ENCODE results near the gene BCAR1. TPM values are rescaled to one million over a fixed set of nuclear protein-coding genes. Genes with fewer than 3 reads are reported as not detected.

Gene BCAR1
- total and polyA plus RNA-seq, 8 donors, result 30.1 to 66.7 (median 48.9) TPM

DNA sequence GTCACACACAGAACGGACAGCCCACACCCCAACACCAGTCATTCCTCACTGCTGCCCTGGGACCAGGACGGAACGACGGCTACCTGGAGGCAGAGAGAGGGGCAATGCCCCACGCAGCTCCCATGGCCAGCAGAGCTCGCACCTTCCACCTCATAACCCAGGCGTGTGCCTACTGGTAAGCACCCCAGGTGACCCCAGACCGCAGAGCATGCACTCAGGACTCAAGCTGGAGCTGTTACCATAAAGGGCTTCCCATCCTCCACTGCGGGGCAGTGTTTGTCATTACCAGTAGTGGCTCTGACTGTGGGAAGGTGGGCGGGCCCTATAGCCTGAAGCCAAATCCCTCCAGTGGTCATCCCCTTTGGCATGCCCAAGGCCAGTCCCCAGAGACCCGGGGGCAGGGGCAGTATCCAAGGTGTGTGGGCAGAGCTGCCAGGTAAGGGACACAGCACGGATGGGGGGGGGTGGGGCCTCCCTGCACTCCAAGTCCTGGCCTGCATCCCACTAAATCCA is 4.7 kb upstream of the BCAR1 start:
- FAIRE-seq, result no peak
- peak in 1 of 4 donors; percentile 3 for ATAC-seq
- Histone ChIP-seq H3K27ac (peak overlapping the region in 3 of 4 donors; percentile 6 to 57 (median 19)), H3K27me3 (no peaks in the 10 kb centered on the region), H3K4me3 (no peak overlapping the region), H3K9me3 (no peaks in the 10 kb centered on the region), H3K36me3 (no peaks in the 10 kb centered on the region), H3K4me1 (peaks cover 0 to 20% (median 6%) of the 10 kb centered on the region in 3 donors)
- TF ChIP-seq, protein P1, sequence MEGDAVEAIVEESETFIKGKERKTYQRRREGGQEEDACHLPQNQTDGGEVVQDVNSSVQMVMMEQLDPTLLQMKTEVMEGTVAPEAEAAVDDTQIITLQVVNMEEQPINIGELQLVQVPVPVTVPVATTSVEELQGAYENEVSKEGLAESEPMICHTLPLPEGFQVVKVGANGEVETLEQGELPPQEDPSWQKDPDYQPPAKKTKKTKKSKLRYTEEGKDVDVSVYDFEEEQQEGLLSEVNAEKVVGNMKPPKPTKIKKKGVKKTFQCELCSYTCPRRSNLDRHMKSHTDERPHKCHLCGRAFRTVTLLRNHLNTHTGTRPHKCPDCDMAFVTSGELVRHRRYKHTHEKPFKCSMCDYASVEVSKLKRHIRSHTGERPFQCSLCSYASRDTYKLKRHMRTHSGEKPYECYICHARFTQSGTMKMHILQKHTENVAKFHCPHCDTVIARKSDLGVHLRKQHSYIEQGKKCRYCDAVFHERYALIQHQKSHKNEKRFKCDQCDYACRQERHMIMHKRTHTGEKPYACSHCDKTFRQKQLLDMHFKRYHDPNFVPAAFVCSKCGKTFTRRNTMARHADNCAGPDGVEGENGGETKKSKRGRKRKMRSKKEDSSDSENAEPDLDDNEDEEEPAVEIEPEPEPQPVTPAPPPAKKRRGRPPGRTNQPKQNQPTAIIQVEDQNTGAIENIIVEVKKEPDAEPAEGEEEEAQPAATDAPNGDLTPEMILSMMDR (IDR thresholded peaks at IDR 0.05), result no peak
- intact Hi-C loops (cut with DNase I), result loop anchor here in 2 of 3 donors (10.0 kb wide), 1 partner anchor 49 kb away; no protein-coding TSS in a partner anchor
- 73 to 75% methylated on average over 12 of the region's 12 CpGs for WGBS, 2 donors
- peak in 3 of 6 donors; percentile 16 to 73 (median 47) for DNase-seq

DNA sequence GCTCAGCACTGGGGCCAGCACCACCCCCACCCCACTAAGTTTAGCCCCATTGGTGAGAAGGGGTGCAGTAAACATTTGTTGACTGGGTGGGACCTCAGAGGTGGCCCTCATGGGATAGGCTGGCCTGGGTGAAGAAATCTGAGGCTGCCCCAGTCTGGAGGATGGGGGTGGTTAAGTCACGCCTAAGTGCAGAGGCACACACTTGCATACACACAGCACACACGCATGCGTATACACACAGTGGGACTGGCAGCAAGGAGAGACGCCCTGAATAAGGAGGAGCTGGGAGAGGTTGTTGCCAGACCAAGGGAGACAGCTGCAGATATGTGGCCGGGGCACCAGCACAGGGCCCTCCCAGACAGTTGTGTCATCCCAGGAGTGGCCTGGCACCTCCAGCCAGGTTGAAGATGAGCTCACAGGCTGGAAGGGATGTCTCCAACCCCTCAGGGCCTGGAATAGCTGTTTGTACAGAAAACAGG is 3.0 kb upstream of the BCAR1 start:
- 79 to 81% methylated on average over 5 of the region's 5 CpGs for WGBS, 2 donors

DNA sequence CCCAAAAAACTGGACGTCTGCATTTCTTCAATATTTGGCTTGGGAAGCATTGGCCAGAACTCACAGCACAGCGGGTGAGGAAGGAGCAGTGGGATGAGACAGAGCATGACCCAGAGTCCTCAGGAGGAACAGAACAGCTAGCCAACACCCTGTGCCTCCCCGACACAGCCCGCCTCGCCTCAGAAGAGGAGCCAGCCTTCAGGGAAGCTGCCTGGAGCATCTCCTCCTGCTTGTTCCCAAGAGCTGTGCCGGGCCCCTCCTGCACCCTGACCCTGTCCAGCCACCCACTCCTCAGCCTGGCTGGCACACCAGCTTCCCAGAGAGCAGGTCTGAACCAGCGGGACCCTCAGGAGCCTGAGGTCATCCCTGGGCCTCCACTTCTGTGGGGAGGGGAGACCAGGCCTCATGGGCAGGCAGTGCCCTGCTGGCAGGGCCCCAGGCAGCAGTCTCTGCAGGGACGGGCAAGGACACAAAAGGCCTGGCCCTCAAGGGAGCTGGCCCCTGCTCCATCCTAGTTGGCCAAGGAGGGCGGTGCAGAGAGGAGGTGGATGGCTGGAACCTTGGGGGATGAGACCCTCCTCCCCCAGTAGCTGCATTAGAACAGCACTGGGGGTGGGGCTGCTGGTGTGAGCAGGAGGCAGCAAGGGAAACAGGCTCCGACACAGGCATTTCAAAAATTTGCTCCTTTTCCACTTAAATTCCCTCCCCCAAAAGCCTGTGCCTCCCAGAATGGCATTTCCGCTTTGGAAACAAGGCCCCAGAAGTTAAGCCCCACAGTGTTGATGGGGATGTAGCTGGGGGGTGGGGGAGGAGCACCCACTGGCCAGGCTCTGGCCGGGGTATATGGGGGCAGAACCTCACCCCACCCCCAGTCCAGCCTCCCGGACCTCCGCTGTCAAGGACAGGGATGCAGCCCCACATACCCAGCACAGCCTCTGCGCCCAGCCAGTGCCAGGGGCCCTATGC is 1.8 kb upstream of the BCAR1 start:
- Histone ChIP-seq H3K36me3 (no peaks in the 10 kb centered on the region), H3K9me3 (no peaks in the 10 kb centered on the region), H3K4me1 (peaks cover 16 to 34% (median 26%) of the 10 kb centered on the region in 3 donors), H3K27ac (peak overlapping the region in 1 of 4 donors; percentile 75), H3K4me3 (no peak overlapping the region), H3K27me3 (no peaks in the 10 kb centered on the region)
- intact Hi-C loops (cut with DNase I), result loop anchor here in 2 of 3 donors (10.0 kb wide), 1 partner anchor 52 kb away; no protein-coding TSS in a partner anchor
- 79 to 84% methylated on average over 15 of the region's 15 CpGs for WGBS, 2 donors
- TF ChIP-seq, protein P1 (IDR thresholded peaks at IDR 0.05), result no peak
- FAIRE-seq, result no peak
- DNase-seq, result peak in 3 of 6 donors; percentile 13 to 80 (median 60)
- no peak for ATAC-seq

More for the DNA sequence above, 3.0 kb upstream of the BCAR1 start:
- TF ChIP-seq, protein P1 (IDR thresholded peaks at IDR 0.05), result no peak
- H3K27ac ChIP-seq, result no peak overlapping the region
- FAIRE-seq, result no peak
- no peaks in the 10 kb centered on the region for H3K36me3 ChIP-seq
- no peak for ATAC-seq
- no peaks in the 10 kb centered on the region for H3K27me3 ChIP-seq
- DNase-seq, result no peak
- H3K4me3 ChIP-seq, result no peak overlapping the region
- no peaks in the 10 kb centered on the region for H3K9me3 ChIP-seq
- peaks cover 4 to 23% (median 14%) of the 10 kb centered on the region in 3 donors for H3K4me1 ChIP-seq
- intact Hi-C loops (cut with DNase I), result loop anchor here in 2 of 3 donors (10.0 kb wide), 1 partner anchor 50 kb away; no protein-coding TSS in a partner anchor

DNA sequence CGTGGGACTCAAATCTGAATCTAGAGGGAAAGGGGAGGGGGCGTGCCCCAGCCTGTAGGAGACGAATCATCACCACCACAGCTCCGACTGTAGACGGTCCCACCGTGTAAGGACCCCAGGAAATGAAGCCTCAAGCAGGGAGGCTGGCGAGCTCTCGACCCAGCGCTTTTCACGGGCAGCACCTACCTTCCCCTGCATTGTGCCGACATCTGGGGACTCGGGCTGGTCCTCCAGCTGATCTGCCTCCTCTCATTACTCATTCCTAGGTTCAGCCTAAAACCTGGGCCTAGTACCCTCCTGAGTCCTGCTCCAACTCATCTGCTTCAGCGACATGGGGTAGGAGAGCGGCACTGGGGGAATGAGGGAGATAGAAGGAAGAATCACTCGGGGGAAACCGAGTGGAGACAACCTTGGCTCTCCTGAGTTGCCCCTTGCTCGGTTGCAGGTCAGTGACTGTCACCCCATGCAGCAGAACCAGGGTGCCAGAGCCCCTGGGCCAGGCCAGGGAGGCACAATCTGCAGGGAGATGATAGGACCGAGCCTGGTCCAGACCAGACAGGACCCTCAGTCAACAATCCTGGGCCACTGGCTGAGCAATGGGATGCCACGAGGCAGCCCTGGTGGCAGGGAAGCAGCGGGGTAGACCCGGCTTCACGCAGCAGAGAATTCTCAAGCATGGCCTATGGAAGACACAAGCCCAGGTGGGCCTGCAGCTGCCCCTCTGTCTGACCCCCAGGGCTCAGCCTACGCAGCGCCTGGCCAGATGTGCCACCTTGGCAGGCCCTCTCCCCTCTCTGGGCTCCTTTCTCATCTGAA is 833 bp upstream of the BCAR1 start:
- no peak for FAIRE-seq
- H3K4me1 ChIP-seq, result peaks cover 23 to 37% (median 32%) of the 10 kb centered on the region in 3 donors
- TF ChIP-seq, protein P1 (IDR thresholded peaks at IDR 0.05), result no peak
- no peaks in the 10 kb centered on the region for H3K36me3 ChIP-seq
- no peak for ATAC-seq
- H3K4me3 ChIP-seq, result peak overlapping the region in 2 of 4 donors; percentile 90 to 95
- 69 to 73% methylated on average over 24 of the region's 24 CpGs for WGBS, 2 donors
- H3K27me3 ChIP-seq, result no peaks in the 10 kb centered on the region
- intact Hi-C loops (cut with DNase I), result loop anchor here in 2 of 3 donors (10.0 kb wide), 1 partner anchor 53 kb away; no protein-coding TSS in a partner anchor
- no peaks in the 10 kb centered on the region for H3K9me3 ChIP-seq
- H3K27ac ChIP-seq, result peak overlapping the region; percentile 37 to 95 (median 68)
- peak in 4 of 6 donors; percentile 16 to 71 (median 34) for DNase-seq

Data from pancreas (tissue), 10 donors.